ENCODE measurements around the gene HRG. TPM values are rescaled to one million over a fixed set of nuclear protein-coding genes. Genes with fewer than 3 reads are reported as not detected.
"Not testable (repeated sequence)": the region's sequence is repeated elsewhere in the genome, so short reads cannot be mapped to it uniquely, and the experiment has no call there.

Gene HRG
- polyA plus RNA-seq, 1 donor, result 2.0 TPM

GRCh38 chr3:186682812-186683211 lies 17.0 kb downstream of the HRG start:
- DNase-seq, result no peak

GRCh38 chr3:186683979-186684378 lies 18.2 kb downstream of the HRG start:
- DNase-seq, result no peak

DNA sequence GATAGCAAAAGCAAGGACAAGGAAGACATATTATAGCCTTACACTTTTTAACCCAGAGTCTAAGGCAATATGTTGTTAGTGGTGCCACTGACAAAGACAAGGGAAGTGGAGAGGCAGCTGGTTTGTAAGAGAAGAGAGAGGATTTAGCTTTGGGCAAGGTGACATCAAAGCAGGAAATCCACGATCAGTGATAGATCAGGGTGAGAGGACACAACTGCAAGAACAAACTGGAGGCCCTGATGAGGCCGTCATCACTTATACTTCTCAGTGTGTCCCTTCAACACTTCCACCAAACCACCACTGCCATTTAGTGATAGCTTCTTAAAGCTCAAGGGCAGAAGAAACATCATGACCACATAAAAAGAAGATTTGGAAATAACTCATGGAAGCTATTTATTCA lies 20.7 kb downstream of the HRG start:
- DNase-seq, result not testable (repeated sequence)

DNA sequence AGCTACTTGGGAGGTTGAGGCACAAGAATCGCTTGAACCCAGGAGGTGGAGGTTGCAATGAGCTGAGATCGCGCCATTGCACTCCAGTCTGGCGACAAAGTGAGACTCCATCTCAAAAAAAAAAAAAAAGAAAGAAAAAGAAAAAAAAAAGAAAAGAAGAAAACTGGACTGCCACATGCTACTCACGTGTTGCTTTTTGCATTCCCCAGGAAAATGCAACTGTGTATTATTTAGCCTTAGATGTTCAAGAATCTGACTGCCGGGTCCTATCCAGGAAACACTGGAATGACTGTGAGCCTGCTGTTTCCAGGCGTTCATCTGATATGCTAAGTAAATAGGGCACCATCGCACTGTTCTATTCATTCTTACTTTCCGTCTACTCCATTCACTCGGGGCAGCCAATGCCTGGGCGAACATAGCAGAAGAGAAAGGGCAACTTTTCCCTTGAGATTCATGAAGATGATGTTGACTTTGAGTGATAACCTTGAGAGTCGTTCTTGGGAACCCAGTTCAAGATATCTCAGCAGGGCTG lies 21.4 kb downstream of the HRG start:
- no peak for DNase-seq

GRCh38 chr3:186690304-186690703 lies 24.5 kb downstream of the HRG start:
- not testable (repeated sequence) for DNase-seq

DNA sequence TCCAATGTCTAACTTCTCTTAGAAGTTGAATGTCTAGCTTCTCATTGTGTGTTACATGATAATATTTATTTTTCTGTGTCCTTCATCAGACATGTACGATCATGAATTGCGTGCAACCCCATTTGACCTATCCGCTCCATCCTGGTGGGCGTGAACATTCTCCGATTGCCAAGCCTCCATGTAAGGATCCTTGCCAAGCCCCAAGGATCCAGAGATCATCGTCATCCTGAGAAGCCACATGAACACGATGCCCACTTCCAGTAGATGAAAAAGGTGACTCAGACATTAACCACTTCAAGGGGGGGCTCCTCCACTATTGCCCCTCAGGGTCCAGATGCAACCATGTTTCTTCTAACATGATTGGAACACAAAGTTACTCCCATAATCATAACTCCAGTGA lies 25.9 kb downstream of the HRG start:
- no peak for DNase-seq

DNA sequence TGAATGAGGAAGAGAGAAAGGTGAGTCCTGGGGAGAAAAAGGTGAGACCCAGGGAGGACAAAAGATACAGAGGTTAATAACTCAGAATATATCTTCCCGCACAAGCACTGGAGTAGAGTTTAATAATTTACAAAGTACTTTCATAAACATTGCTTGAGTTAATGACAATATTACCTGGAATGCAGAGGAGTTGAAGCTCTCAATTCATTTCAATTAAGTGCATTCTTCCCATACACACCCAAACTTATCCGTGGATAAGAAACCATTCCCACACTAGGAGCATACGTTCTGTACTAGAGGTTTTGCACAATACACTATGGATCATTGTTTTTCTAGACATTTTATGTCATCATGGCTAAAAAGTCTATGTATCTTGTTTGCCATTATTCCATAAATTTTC lies 28.0 kb downstream of the HRG start:
- no peak for DNase-seq

- DNase-seq, result no peak
Measured at GRCh38 chr3:186694288-186695032, 28.6 kb downstream of the HRG start.

GRCh38 chr3:186696522-186696921 lies 30.7 kb downstream of the HRG start:
- no peak for DNase-seq

DNA sequence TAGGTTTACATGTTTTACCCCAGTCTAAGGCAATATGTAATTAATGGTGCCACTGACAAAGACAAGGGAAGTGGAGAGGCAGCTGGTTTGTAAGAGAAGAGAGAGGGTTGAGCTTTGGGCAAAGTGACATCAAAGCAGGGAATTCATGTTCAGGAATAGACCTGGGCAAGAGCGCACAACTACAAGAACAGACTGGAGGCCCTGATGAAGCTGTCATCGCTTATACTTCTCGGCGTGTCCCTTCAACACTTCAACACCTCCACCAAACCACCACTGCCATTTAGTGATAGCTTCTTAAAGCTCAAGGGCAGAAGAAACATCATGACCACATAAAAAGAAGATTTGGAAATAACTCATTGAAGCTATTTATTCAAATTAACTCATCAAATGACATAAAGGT lies 31.7 kb downstream of the HRG start:
- no peak for DNase-seq

GRCh38 chr3:186700267-186700666 lies 34.5 kb downstream of the HRG start:
- no peak for DNase-seq

GRCh38 chr3:186702451-186702850 lies 36.6 kb downstream of the HRG start:
- not testable (repeated sequence) for DNase-seq

GRCh38 chr3:186705882-186706780 lies 40.3 kb downstream of the HRG start:
- no peak for DNase-seq

DNA sequence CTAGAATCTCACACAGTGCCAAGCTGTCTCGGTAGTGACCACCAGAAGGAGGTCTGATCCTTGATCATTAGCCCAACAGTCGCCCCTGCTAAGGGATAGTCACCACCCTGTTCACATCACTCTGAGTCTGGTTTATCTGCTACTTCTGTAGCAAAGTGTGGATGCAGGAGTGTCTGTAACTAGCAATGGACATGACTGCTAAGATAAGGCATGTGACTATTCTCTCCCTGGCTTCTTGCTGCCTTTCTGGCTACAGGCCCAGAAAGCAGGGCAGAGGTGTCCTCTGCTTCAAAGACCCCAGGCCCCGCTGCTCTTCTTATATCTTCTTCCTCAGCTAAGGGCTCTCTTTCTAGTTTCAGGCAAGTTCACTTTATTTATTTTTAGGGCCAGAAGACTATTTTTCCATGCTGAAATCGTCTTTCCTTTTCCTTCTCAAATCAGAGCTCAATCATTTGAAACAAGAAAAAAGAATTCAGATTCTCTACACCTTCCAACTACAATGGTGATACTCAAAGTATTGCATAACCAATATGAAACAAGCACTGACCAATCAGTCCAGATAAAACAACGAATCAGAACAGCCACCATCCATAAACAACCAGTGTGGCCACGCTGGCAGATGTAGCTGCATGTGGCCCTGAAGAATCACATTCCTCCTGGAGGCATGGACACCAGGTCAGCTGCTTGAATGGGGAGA lies 43.3 kb downstream of the HRG start:
- no peak for DNase-seq

GRCh38 chr3:186710694-186711093 lies 44.9 kb downstream of the HRG start:
- DNase-seq, result not testable (repeated sequence)

DNA sequence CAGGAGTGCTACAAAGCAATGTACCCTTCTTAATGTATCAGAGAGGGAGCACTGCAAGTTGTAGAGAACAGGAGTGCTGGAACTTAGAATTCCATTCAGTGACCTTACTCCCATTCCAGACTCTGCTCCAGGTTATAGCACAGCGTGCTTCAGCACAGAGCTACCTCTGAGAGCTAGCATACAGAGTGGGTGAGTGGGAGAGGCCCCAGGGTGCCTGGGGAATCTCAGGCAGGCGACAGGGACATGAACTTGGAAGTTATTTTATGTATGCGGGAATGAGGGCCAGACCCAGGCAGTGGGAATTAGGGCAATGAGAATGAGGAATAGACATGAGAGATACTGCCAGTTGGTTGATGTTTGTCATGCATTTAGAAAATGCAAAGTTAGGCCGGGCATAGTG lies 47.7 kb downstream of the HRG start:
- DNase-seq, result no peak

DNA sequence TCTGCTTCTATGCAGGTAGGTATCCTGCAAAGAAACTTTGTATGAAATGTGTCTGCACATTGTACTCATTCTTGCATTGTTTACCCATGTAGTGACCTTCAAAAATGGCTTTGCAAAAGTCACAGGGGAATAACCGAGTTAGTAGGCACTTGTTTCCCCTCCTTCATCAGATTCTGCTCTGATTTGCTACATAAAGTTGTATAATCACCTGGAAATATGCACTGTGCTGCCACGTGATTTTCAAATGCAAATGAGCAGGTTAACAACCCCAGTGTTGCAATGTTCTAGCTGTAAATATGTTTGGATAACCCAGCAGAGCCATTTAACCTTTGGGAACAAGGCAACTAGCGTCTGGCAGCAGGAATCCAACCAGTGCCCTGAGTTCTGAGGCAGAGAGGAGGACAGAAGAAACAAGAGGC lies 51.2 kb downstream of the HRG start, which contains the start of gene KNG1:
KNG1 (plus strand) TSS at position 321 of the 419 bp plus-strand sequence. CDS start 184 bp downstream, outside the sequence.
- DNase-seq, result no peak

- no peak for DNase-seq
Measured at GRCh38 chr3:186719945-186720739, 54.3 kb downstream of the HRG start.

GRCh38 chr3:186722457-186722856 lies 56.6 kb downstream of the HRG start:
- DNase-seq, result no peak

GRCh38 chr3:186724911-186725310 lies 59.1 kb downstream of the HRG start:
- DNase-seq, result no peak

Data from left kidney (tissue), 2 donors.